Smooth muscle cell (in vitro differentiated cells): ENCODE measurements around the gene THBS1. TPM values are rescaled to one million over a fixed set of nuclear protein-coding genes. Genes with fewer than 3 reads are reported as not detected.

Experiments
- DNase-seq: peaks from one replicate; lab custom pipeline; 2025; ENCODE audit not compliant: unreplicated experiment; lab: John Stamatoyannopoulos, UW
- H2AFZ ChIP-seq: fragments of 200-600 bp; sonication (generic); 2 replicates; pipeline ENCODE4 v1.6.0; 2016; ENCODE audit warnings: antibody characterized with exemption, low read depth, mild to moderate bottlenecking
- H3F3A ChIP-seq: fragments of 200-600 bp; sonication (generic); 2 replicates; pipeline ENCODE4 v1.6.0; 2017; ENCODE audit warnings: antibody characterized with exemption, low read depth
- H3K27ac ChIP-seq: fragments of 200-600 bp; sonication (generic); 2 replicates; pipeline ENCODE4 v1.5.1; 2016; ENCODE audit warnings: low read depth, mild to moderate bottlenecking
- H3K27me3 ChIP-seq: fragments of 200-600 bp; sonication (generic); 2 replicates; pipeline ENCODE4 v1.6.1; 2016; ENCODE audit warnings: low read depth, mild to moderate bottlenecking
- H3K36me3 ChIP-seq: fragments of 200-600 bp; sonication (generic); 2 replicates; pipeline ENCODE4 v1.5.1; 2016; ENCODE audit warnings: low read depth
- H3K4me1 ChIP-seq: fragments of 200-600 bp; sonication (generic); 2 replicates; pipeline ENCODE4 v1.5.1; 2016; ENCODE audit warnings: low read depth
- H3K4me2 ChIP-seq: fragments of 200-600 bp; sonication (generic); 2 replicates; pipeline ENCODE4 v1.6.0; 2016; ENCODE audit warnings: mild to moderate bottlenecking
- H3K4me3 ChIP-seq: fragments of 200-600 bp; sonication (generic); 2 replicates; pipeline ENCODE4 v1.5.1; 2016; ENCODE audit warnings: mild to moderate bottlenecking
- H3K79me2 ChIP-seq: fragments of 200-600 bp; sonication (generic); 2 replicates; pipeline ENCODE4 v1.6.0; 2016; ENCODE audit warnings: low read depth, mild to moderate bottlenecking
- H3K9ac ChIP-seq: fragments of 200-600 bp; sonication (generic); 2 replicates; pipeline ENCODE4 v1.6.0; 2016; ENCODE audit warnings: low read depth
- H3K9me3 ChIP-seq: fragments of 200-600 bp; sonication (generic); replicated peaks from 2 replicates; pipeline ENCODE4 v1.5.1; 2016; ENCODE audit warnings: low read depth
- H4K20me1 ChIP-seq: fragments of 200-600 bp; sonication (generic); 2 replicates; pipeline ENCODE4 v1.6.0; 2016; ENCODE audit warnings: low read depth
- WGBS: methylation state at CpG from one replicate; pipeline ENCODE4 v1.1.7; 2016; ENCODE audit warnings: low lambda C conversion rate; 5-methylcytosine and 5-hydroxymethylcytosine counted together
- polyA plus RNA-seq: library from polyadenylated mRNA; unstranded; fragments of >200 nt; fragmentation: Nextera tagmentation; extraction: Ambion mirVana; gene quantifications from 2 replicates; pipeline ENCODE4 v1.2.1, GENCODE V29; 2016
- total RNA-seq: library from RNA; depleted of rRNA; stranded (reverse); fragments of >200 nt; gene quantifications from 2 replicates; pipeline ENCODE4 v1.2.3, GENCODE V29; 2014
- TF ChIP-seq, protein P1 (sequence below): fragments of 200-600 bp; sonication (generic); IDR thresholded peaks from 2 replicates; pipeline ENCODE4 v1.5.1; 2017; ENCODE audit warnings: borderline replicate concordance, mild to moderate bottlenecking, antibody characterized with exemption; ENCODE audit not compliant: insufficient read depth, poor library complexity, severe bottlenecking

The THBS1 gene
- total and polyA plus RNA-seq, 2 experiments from 2014 or later, result 203 to 648 TPM

DNA sequence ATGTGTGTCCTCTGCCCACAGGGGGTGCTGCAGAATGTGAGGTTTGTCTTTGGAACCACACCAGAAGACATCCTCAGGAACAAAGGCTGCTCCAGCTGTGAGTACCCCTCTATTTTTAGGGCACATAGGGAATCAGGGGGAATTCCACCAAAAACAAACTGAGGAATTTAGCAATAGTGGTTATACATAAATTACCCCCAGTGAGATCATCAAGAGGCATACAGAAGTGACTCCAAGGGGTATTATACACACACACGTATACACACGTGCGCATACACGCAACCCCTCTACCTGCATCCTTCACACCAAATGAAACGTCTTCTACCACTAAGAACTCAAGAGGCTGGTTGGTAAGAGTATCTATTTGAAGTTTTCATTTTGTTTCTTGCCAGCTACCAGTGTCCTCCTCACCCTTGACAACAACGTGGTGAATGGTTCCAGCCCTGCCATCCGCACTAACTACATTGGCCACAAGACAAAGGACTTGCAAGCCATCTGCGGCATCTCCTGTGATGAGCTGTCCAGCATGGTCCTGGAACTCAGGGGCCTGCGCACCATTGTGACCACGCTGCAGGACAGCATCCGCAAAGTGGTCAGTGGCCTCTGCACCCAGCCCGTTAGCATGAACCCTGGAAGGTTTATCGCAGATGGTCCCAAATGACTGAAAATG is 2.9 kb downstream of the THBS1 start:
- peaks cover 77% of the 10 kb centered on the region for H4K20me1 ChIP-seq
- H3K4me1 ChIP-seq, result peaks cover 8% of the 10 kb centered on the region
- TF ChIP-seq, protein P1, sequence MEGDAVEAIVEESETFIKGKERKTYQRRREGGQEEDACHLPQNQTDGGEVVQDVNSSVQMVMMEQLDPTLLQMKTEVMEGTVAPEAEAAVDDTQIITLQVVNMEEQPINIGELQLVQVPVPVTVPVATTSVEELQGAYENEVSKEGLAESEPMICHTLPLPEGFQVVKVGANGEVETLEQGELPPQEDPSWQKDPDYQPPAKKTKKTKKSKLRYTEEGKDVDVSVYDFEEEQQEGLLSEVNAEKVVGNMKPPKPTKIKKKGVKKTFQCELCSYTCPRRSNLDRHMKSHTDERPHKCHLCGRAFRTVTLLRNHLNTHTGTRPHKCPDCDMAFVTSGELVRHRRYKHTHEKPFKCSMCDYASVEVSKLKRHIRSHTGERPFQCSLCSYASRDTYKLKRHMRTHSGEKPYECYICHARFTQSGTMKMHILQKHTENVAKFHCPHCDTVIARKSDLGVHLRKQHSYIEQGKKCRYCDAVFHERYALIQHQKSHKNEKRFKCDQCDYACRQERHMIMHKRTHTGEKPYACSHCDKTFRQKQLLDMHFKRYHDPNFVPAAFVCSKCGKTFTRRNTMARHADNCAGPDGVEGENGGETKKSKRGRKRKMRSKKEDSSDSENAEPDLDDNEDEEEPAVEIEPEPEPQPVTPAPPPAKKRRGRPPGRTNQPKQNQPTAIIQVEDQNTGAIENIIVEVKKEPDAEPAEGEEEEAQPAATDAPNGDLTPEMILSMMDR, result peak; percentile 47
- H3K79me2 ChIP-seq, result peaks cover 41% of the 10 kb centered on the region
- no peak for DNase-seq
- 89% methylated on average over 13 of the region's 13 CpGs for WGBS
- no peak overlapping the region for H2AFZ ChIP-seq
- H3K27me3 ChIP-seq, result no peaks in the 10 kb centered on the region
- H3K4me2 ChIP-seq, result peak overlapping the region; percentile 92
- peaks cover 57% of the 10 kb centered on the region for H3F3A ChIP-seq
- peak overlapping the region; percentile 63 for H3K4me3 ChIP-seq
- no peak overlapping the region for H3K9ac ChIP-seq
- no peaks in the 10 kb centered on the region for H3K9me3 ChIP-seq
- peak overlapping the region; percentile 21 for H3K27ac ChIP-seq
- peaks cover 37% of the 10 kb centered on the region for H3K36me3 ChIP-seq

DNA sequence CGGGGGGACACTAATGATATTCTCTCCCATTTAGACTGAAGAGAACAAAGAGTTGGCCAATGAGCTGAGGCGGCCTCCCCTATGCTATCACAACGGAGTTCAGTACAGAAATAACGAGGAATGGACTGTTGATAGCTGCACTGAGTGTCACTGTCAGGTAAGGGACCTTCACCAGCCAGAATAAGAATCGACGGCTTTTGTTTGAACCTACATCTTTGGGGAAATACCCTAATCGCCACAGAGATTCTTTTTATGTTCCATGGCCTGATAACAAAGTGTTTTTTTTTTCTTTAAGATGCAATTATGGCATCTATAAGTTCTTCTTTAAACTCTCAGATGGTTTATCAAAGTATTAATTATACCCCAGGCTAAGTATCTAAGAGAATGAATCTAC is 3.4 kb downstream of the THBS1 start:
- TF ChIP-seq, protein P1, result no peak
- no peak overlapping the region for H2AFZ ChIP-seq
- peak overlapping the region; percentile 63 for H3K4me3 ChIP-seq
- H3K4me1 ChIP-seq, result peaks cover 3% of the 10 kb centered on the region
- DNase-seq, result no peak
- H3K27me3 ChIP-seq, result no peaks in the 10 kb centered on the region
- no peaks in the 10 kb centered on the region for H3K9me3 ChIP-seq
- H3K9ac ChIP-seq, result no peak overlapping the region
- peak overlapping the region; percentile 21 for H3K27ac ChIP-seq
- WGBS, result 93% methylated on average over 7 of the region's 7 CpGs
- peaks cover 83% of the 10 kb centered on the region for H4K20me1 ChIP-seq
- H3K79me2 ChIP-seq, result peaks cover 41% of the 10 kb centered on the region
- H3F3A ChIP-seq, result peaks cover 56% of the 10 kb centered on the region
- H3K4me2 ChIP-seq, result peak overlapping the region; percentile 92
- peaks cover 42% of the 10 kb centered on the region for H3K36me3 ChIP-seq

DNA sequence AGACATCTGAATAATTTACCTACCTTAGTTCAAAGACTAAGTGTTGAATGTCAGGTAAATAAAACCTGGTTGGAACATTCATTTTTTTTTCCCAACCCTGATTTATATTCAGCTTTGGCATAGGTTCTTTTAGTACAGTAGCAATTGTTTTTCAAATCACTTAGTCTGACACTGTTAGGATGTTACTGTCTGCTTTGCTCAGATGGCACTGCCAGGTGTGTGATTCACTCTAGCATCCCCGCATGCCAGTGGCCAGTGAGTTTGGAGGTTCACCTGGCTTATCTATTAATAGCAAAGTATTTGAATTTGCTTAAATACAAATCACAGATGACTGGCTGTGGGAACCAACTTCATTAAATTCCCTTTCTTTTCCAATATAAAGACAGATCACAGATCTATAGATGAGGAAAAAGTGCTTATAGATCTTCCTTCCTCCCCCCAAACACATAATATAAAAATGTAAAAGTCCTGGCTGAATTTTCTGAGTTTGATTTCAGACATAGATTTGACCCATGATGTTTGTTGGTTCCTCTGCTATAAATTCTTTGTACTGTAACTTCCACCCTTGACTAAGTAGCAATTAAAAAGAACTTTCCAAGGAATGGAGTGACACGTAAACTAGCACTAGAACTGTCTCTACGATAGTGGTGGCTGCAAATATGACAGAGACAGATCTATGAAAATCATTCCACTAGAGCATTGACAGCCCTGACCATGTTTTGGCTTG is 3.9 kb downstream of the THBS1 start:
- peak overlapping the region; percentile 63 for H3K4me3 ChIP-seq
- peaks cover 59% of the 10 kb centered on the region for H3F3A ChIP-seq
- no peaks in the 10 kb centered on the region for H3K9me3 ChIP-seq
- H3K4me2 ChIP-seq, result peak overlapping the region; percentile 92
- H3K27ac ChIP-seq, result peak overlapping the region; percentile 21
- H4K20me1 ChIP-seq, result peaks cover 88% of the 10 kb centered on the region
- H3K9ac ChIP-seq, result no peak overlapping the region
- no peaks in the 10 kb centered on the region for H3K4me1 ChIP-seq
- peaks cover 41% of the 10 kb centered on the region for H3K79me2 ChIP-seq
- H2AFZ ChIP-seq, result no peak overlapping the region
- no peaks in the 10 kb centered on the region for H3K27me3 ChIP-seq
- 96% methylated on average over 3 of the region's 3 CpGs for WGBS
- no peak for DNase-seq
- peaks cover 47% of the 10 kb centered on the region for H3K36me3 ChIP-seq
- TF ChIP-seq, protein P1, result no peak
